Hepatocyte (in vitro differentiated cells): ENCODE measurements around the gene POU2F1.

Experiments
- CTCF ChIP-seq: fragments of 200-600 bp; sonication (generic); IDR thresholded peaks from 2 replicates; pipeline ENCODE4 v1.5.1; 2016; ENCODE audit warnings: antibody characterized with exemption, mild to moderate bottlenecking; ENCODE audit not compliant: poor library complexity
- EZH2phosphoT487 ChIP-seq: fragments of 200-600 bp; sonication (generic); IDR thresholded peaks from one replicate; pipeline ENCODE4 v1.6.1; 2018; ENCODE audit warnings: antibody characterized with exemption, mild to moderate bottlenecking, low read depth, moderate library complexity; ENCODE audit not compliant: unreplicated experiment, severe bottlenecking

- TF ChIP-seq CTCF (no peak), EZH2phosphoT487 (no peak)
These were observed 245.1 kb downstream of the POU2F1 start for GRCh38 chr1:167465743-167466142.
